GM23338 (cell line): Measurements from ENCODE around the gene NPIPA5. TPM values are rescaled to one million over a fixed set of nuclear protein-coding genes. Genes with fewer than 3 reads are reported as not detected.
"Not testable (repeated sequence)": the region's sequence is repeated elsewhere in the genome, so short reads cannot be mapped to it uniquely, and the experiment has no call there.

ENCODE experiments used
- ATAC-seq: fragments of 200-7000 bp; cut with Tn5 transposase; 3 replicates; pipeline ENCODE4 v1.9.1; 2020
- DNase-seq: peaks from one replicate; pipeline ENCODE4 v3.0.0-alpha.2; 2015; ENCODE audit warnings: low spot score
- H2AFZ ChIP-seq: fragments of 200-600 bp; sonication (generic); 2 replicates; pipeline ENCODE4 v1.8.0; 2016; ENCODE audit warnings: antibody characterized with exemption, mild to moderate bottlenecking, moderate library complexity
- H3F3A ChIP-seq: fragments of 200-600 bp; sonication (generic); replicated peaks from 2 replicates; pipeline ENCODE4 v1.8.0; 2017; ENCODE audit warnings: antibody characterized with exemption, mixed run types, low read depth
- H3K27ac ChIP-seq: fragments of 200-600 bp; sonication (generic); 2 replicates; pipeline ENCODE4 v1.6.1; 2016; ENCODE audit warnings: low read depth
- H3K27me3 ChIP-seq: fragments of 200-600 bp; sonication (generic); 2 replicates; pipeline ENCODE4 v1.8.0; 2016; ENCODE audit warnings: mild to moderate bottlenecking, mixed run types, moderate library complexity; ENCODE audit not compliant: insufficient read depth
- H3K36me3 ChIP-seq: fragments of 200-600 bp; sonication (generic); 2 replicates; pipeline ENCODE4 v1.8.0; 2016; ENCODE audit warnings: mild to moderate bottlenecking; ENCODE audit not compliant: insufficient read depth
- H3K4me1 ChIP-seq: fragments of 200-600 bp; sonication (generic); 2 replicates; pipeline ENCODE4 v1.8.0; 2016; ENCODE audit warnings: mild to moderate bottlenecking, moderate library complexity; ENCODE audit not compliant: insufficient read depth
- H3K4me2 ChIP-seq: fragments of 200-600 bp; sonication (generic); 2 replicates; pipeline ENCODE4 v1.7.1; 2017; ENCODE audit warnings: mixed run types
- H3K4me3 ChIP-seq: fragments of 200-600 bp; sonication (generic); 2 replicates; pipeline ENCODE4 v1.6.1; 2016; ENCODE audit warnings: mixed run types
- H3K79me2 ChIP-seq: fragments of 200-600 bp; sonication (generic); replicated peaks from 2 replicates; pipeline ENCODE4 v1.8.0; 2017; ENCODE audit warnings: mild to moderate bottlenecking; ENCODE audit not compliant: insufficient read depth
- H3K9me2 ChIP-seq: fragments of 200-600 bp; sonication (generic); 2 replicates; pipeline ENCODE4 v1.8.0; 2017; ENCODE audit not compliant: insufficient read depth
- H4K20me1 ChIP-seq: fragments of 200-600 bp; sonication (generic); replicated peaks from 2 replicates; pipeline ENCODE4 v1.8.0; 2017; ENCODE audit warnings: mild to moderate bottlenecking; ENCODE audit not compliant: insufficient read depth
- H3K27ac Mint-ChIP-seq: 2 replicates; pipeline ENCODE4 v1.8.0; 2020; ENCODE audit warnings: inconsistent platforms, mild to moderate bottlenecking, moderate library complexity, mixed read lengths
- H3K27me3 Mint-ChIP-seq: 3 replicates; pipeline ENCODE4 v1.8.0; 2022; ENCODE audit warnings: low read depth, mild to moderate bottlenecking, moderate library complexity, mixed read lengths, inconsistent platforms; ENCODE audit not compliant: insufficient read depth, poor library complexity
- H3K36me3 Mint-ChIP-seq: 3 replicates; pipeline ENCODE4 v1.8.0; 2021; ENCODE audit warnings: low read depth, mild to moderate bottlenecking, inconsistent platforms, moderate library complexity, mixed read lengths
- H3K4me1 Mint-ChIP-seq: 3 replicates; pipeline ENCODE4 v1.8.0; 2020; ENCODE audit warnings: mild to moderate bottlenecking, inconsistent platforms, mixed read lengths
- H3K4me3 Mint-ChIP-seq: 3 replicates; pipeline ENCODE4 v1.8.0; 2021; ENCODE audit warnings: moderate library complexity, mild to moderate bottlenecking, inconsistent platforms, mixed read lengths
- H3K9me3 Mint-ChIP-seq: 3 replicates; pipeline ENCODE4 v1.8.0; 2020; ENCODE audit warnings: moderate library complexity, mild to moderate bottlenecking, inconsistent platforms, mixed read lengths
- CREB1 ChIP-seq: fragments of 250-450 bp; sonication (Bioruptor Pico); IDR thresholded peaks from 2 replicates; pipeline ENCODE4 v1.5.0; 2020; ENCODE audit warnings: low read depth, mild to moderate bottlenecking, moderate library complexity
- EZH2 ChIP-seq: fragments of 200-600 bp; sonication (generic); IDR thresholded peaks from one replicate; pipeline ENCODE4 v1.8.0; 2017; ENCODE audit warnings: antibody characterized with exemption, mild to moderate bottlenecking, low read depth; ENCODE audit not compliant: unreplicated experiment
- NANOG ChIP-seq: IDR thresholded peaks from 2 replicates; pipeline ENCODE4 v1.6.1; 2016; ENCODE audit warnings: antibody characterized with exemption, borderline replicate concordance
- POLR2AphosphoS5 ChIP-seq: IDR thresholded peaks from 2 replicates; pipeline ENCODE4 v1.6.1; 2016; ENCODE audit warnings: antibody characterized with exemption, low read depth
- STAT1 ChIP-seq: IDR thresholded peaks from one replicate; pipeline ENCODE4 v1.6.1; 2016; ENCODE audit warnings: antibody characterized with exemption; ENCODE audit not compliant: unreplicated experiment
- ZNF114 ChIP-seq: fragments of 250-450 bp; sonication (Bioruptor Pico); IDR thresholded peaks from 2 replicates; pipeline ENCODE4 v1.5.0; 2020; ENCODE audit warnings: mild to moderate bottlenecking, moderate library complexity
- polyA plus RNA-seq: library from polyadenylated mRNA; unstranded; fragments of >200 nt; fragmentation: Nextera tagmentation; extraction: Ambion mirVana; gene quantifications from 2 replicates; pipeline ENCODE4 v1.2.1, GENCODE V29; 2016
- total RNA-seq: library from RNA; depleted of rRNA; stranded (reverse); fragments of >200 nt; shearing (Covaris generic); gene quantifications from 2 replicates; pipeline ENCODE4 v1.2.3, GENCODE V29; 2014
- TF ChIP-seq, protein P1 (sequence below): fragments of 250-450 bp; sonication (Bioruptor Pico); IDR thresholded peaks from 2 replicates; pipeline ENCODE4 v1.5.0; 2020; ENCODE audit warnings: mild to moderate bottlenecking, moderate library complexity

Gene NPIPA5
- total and polyA plus RNA-seq, 2 experiments from 2014 or later, result 0.56 to 2.7 TPM

DNA sequence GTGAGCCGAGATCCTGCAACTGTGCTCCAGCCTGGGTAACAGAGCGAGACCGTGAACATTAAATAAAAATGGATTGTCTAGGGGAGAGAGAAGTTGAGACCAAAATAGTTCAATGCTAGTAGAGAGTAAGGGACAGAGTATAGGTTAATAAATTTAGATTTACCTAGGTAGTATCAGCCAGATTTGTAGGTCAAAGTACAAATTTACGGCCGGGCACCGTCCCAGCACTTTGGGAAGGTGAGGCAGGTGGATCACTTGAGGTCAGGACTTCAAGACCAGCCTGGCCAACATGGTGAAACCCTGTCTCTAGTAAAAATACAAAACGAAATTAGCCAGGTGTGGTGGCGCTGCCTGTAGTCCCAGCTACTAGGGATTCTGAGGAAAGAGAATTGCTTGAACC is 44.1 kb upstream of the NPIPA5 start (continued):
- TF ChIP-seq, protein P1, sequence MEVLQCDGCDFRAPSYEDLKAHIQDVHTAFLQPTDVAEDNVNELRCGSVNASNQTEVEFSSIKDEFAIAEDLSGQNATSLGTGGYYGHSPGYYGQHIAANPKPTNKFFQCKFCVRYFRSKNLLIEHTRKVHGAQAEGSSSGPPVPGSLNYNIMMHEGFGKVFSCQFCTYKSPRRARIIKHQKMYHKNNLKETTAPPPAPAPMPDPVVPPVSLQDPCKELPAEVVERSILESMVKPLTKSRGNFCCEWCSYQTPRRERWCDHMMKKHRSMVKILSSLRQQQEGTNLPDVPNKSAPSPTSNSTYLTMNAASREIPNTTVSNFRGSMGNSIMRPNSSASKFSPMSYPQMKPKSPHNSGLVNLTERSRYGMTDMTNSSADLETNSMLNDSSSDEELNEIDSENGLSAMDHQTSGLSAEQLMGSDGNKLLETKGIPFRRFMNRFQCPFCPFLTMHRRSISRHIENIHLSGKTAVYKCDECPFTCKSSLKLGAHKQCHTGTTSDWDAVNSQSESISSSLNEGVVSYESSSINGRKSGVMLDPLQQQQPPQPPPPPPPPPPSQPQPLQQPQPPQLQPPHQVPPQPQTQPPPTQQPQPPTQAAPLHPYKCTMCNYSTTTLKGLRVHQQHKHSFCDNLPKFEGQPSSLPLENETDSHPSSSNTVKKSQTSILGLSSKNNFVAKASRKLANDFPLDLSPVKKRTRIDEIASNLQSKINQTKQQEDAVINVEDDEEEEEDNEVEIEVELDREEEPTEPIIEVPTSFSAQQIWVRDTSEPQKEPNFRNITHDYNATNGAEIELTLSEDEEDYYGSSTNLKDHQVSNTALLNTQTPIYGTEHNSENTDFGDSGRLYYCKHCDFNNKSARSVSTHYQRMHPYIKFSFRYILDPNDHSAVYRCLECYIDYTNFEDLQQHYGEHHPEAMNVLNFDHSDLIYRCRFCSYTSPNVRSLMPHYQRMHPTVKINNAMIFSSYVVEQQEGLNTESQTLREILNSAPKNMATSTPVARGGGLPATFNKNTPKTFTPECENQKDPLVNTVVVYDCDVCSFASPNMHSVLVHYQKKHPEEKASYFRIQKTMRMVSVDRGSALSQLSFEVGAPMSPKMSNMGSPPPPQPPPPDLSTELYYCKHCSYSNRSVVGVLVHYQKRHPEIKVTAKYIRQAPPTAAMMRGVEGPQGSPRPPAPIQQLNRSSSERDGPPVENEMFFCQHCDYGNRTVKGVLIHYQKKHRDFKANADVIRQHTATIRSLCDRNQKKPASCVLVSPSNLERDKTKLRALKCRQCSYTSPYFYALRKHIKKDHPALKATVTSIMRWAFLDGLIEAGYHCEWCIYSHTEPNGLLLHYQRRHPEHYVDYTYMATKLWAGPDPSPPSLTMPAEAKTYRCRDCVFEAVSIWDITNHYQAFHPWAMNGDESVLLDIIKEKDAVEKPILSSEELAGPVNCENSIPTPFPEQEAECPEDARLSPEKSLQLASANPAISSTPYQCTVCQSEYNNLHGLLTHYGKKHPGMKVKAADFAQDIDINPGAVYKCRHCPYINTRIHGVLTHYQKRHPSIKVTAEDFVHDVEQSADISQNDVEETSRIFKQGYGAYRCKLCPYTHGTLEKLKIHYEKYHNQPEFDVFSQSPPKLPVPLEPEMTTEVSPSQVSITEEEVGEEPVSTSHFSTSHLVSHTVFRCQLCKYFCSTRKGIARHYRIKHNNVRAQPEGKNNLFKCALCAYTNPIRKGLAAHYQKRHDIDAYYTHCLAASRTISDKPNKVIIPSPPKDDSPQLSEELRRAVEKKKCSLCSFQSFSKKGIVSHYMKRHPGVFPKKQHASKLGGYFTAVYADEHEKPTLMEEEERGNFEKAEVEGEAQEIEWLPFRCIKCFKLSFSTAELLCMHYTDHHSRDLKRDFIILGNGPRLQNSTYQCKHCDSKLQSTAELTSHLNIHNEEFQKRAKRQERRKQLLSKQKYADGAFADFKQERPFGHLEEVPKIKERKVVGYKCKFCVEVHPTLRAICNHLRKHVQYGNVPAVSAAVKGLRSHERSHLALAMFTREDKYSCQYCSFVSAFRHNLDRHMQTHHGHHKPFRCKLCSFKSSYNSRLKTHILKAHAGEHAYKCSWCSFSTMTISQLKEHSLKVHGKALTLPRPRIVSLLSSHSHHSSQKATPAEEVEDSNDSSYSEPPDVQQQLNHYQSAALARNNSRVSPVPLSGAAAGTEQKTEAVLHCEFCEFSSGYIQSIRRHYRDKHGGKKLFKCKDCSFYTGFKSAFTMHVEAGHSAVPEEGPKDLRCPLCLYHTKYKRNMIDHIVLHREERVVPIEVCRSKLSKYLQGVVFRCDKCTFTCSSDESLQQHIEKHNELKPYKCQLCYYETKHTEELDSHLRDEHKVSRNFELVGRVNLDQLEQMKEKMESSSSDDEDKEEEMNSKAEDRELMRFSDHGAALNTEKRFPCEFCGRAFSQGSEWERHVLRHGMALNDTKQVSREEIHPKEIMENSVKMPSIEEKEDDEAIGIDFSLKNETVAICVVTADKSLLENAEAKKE (CRISPR knock-in tag), result no peak
- TF ChIP-seq ZNF114 (CRISPR knock-in tag) (no peak), EZH2 (no peak), STAT1 (no peak), POLR2AphosphoS5 (no peak), CREB1 (CRISPR knock-in tag) (no peak), NANOG (no peak)

DNA sequence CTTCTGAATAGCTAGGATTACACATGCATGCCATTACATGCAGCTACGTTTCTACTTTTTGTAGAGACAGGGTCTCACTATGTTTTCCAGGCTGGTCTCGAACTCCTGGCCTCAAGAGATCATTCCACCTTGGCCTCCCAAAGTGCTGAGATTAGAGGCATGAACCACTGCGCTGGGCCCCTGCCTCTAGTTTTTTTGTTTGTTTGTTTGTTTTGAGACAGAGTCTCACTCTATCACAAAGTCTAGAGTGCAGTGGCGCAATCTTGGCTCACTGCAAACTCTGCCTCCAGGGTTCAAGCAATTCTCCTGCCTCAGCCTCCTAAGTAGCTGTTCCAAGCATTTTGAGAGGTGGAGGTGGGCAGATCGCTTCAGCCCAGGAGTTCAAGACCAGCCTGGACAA is 43.6 kb upstream of the NPIPA5 start:
- H3K4me3 Mint-ChIP-seq, H3K36me3 ChIP-seq, H3K36me3 Mint-ChIP-seq, H3K27me3 ChIP-seq, H3K9me2 ChIP-seq, H3K9me3 Mint-ChIP-seq, H3K27me3 Mint-ChIP-seq, H3K4me2 ChIP-seq, H3F3A ChIP-seq, H2AFZ ChIP-seq, DNase-seq, H3K4me3 ChIP-seq, H3K4me1 Mint-ChIP-seq, H3K4me1 ChIP-seq, H3K27ac ChIP-seq, H4K20me1 ChIP-seq, ATAC-seq, H3K79me2 ChIP-seq: not testable (repeated sequence)
- peak overlapping the region; percentile 39; the same call in 1 of the 2 replicates for H3K27ac Mint-ChIP-seq
